IMR-90 (cell line): ENCODE results near the gene NFIX.

Source experiments
- BHLHE40 ChIP-seq: fragments of 150-350 bp; IDR thresholded peaks from 2 replicates; pipeline ENCODE4 v1.6.1; 2016; ENCODE audit warnings: mild to moderate bottlenecking, low read depth, low read length
- CEBPB ChIP-seq: IDR thresholded peaks from 2 replicates; pipeline ENCODE4 v1.6.1; 2012; ENCODE audit warnings: low read depth, low read length, improper control_type of control experiment
- CTCF ChIP-seq: conservative IDR thresholded peaks from 2 replicates; pipeline ENCODE4 v1.5.1; 2012; ENCODE audit warnings: mild to moderate bottlenecking, low read depth, low read length, improper control_type of control experiment
- MAFK ChIP-seq: IDR thresholded peaks from 2 replicates; pipeline ENCODE4 v1.6.1; 2012; ENCODE audit warnings: low read depth, low read length, improper control_type of control experiment
- POLR2A ChIP-seq: IDR thresholded peaks from 2 replicates; pipeline ENCODE4 v1.6.1; 2012; ENCODE audit warnings: mild to moderate bottlenecking, low read depth, low read length
- RFX5 ChIP-seq: IDR thresholded peaks from 2 replicates; pipeline ENCODE4 v1.8.0; 2012; ENCODE audit warnings: low read depth, mild to moderate bottlenecking, low read length, moderate library complexity
- SMC3 ChIP-seq: fragments of 150-350 bp; IDR thresholded peaks from 2 replicates; pipeline ENCODE4 v1.6.1; 2016; ENCODE audit warnings: low read depth, mild to moderate bottlenecking, antibody characterized with exemption, low read length, moderate library complexity

- TF ChIP-seq RFX5 (no peak), CTCF (no peak), CEBPB (no peak), BHLHE40 (no peak), POLR2A (no peak), MAFK (no peak), SMC3 (no peak)
Measured at GRCh38 chr19:12975221-12975741, 20.0 kb upstream of the NFIX start.
